IMR-90 (cell line): ENCODE measurements around the gene AKAP8L. TPM values are rescaled to one million over a fixed set of nuclear protein-coding genes. Genes with fewer than 3 reads are reported as not detected.

Source experiments
- ATAC-seq: fragments of 200-7000 bp; cut with Tn5 transposase; 2 replicates; pipeline ENCODE4 v1.9.1; 2020; ENCODE audit warnings: low read depth, mild to moderate bottlenecking, moderate library complexity
- BruUV-seq: library from RNA; stranded (reverse); fragments of 400-500 nt; replicated peaks from 2 replicates; lab custom pipeline; 2021; lab: Mats Ljungman, UMichigan
- CTCF ChIA-PET: fragments of 300-600 bp; formaldehyde crosslinking; extraction: SDS; loops from one replicate; lab custom pipeline; 2021; ENCODE audit warnings: antibody characterized with exemption; lab: Yijun Ruan, JAX
- POLR2A ChIA-PET: fragments of 300-600 bp; sonication (Branson Sonifier 250); formaldehyde crosslinking; loops from one replicate; lab custom pipeline; 2022; ENCODE audit warnings: antibody characterized with exemption; ENCODE audit not compliant: unreplicated experiment; lab: Charles Lee
- DNase-seq: peaks from one replicate; pipeline ENCODE4 v3.0.0; 2013
- H2AFZ ChIP-seq: replicated peaks from 2 replicates; pipeline ENCODE3; 2013; ENCODE audit warnings: low read length, mild to moderate bottlenecking; ENCODE audit not compliant: poor library complexity
- H2AK5ac ChIP-seq: 2 replicates; pipeline ENCODE4 v1.6.1; 2013; ENCODE audit warnings: low read depth, low read length, inconsistent platforms
- H2AK9ac ChIP-seq: replicated peaks from 2 replicates; pipeline ENCODE3; 2013; ENCODE audit warnings: mild to moderate bottlenecking, low read depth, low read length, moderate library complexity; ENCODE audit not compliant: poor library complexity
- H2BK120ac ChIP-seq: 2 replicates; pipeline ENCODE4 v1.6.1; 2013; ENCODE audit warnings: low read depth, low read length, inconsistent platforms
- H2BK15ac ChIP-seq: 3 replicates; pipeline ENCODE4 v1.6.1; 2013; ENCODE audit warnings: low read depth, low read length, inconsistent platforms
- H2BK20ac ChIP-seq: 2 replicates; pipeline ENCODE4 v1.6.1; 2013; ENCODE audit warnings: low read depth, mild to moderate bottlenecking, inconsistent platforms, low read length, moderate library complexity
- H2BK5ac ChIP-seq: 2 replicates; pipeline ENCODE4 v1.6.1; 2013; ENCODE audit warnings: mild to moderate bottlenecking, low read depth, low read length, inconsistent platforms; ENCODE audit not compliant: poor library complexity, severe bottlenecking
- H3K14ac ChIP-seq: replicated peaks from 2 replicates; pipeline ENCODE4 v1.6.1; 2013; ENCODE audit warnings: low read depth, low read length, inconsistent platforms
- H3K18ac ChIP-seq: 2 replicates; pipeline ENCODE4 v1.6.1; 2013; ENCODE audit warnings: low read depth, low read length, control low read depth
- H3K23ac ChIP-seq: 2 replicates; pipeline ENCODE4 v1.6.1; 2013; ENCODE audit warnings: low read depth, low read length, inconsistent platforms
- H3K27ac ChIP-seq: 2 replicates; pipeline ENCODE4 v1.5.1; 2013; ENCODE audit warnings: mild to moderate bottlenecking, control low read depth, low read length; ENCODE audit not compliant: insufficient read depth
- H3K27me3 ChIP-seq: 2 replicates; pipeline ENCODE4 v1.6.1; 2013; ENCODE audit warnings: low read length; ENCODE audit not compliant: control insufficient read depth, insufficient read depth
- H3K36me3 ChIP-seq: 2 replicates; pipeline ENCODE4 v1.6.1; 2013; ENCODE audit warnings: low read length, mixed read lengths; ENCODE audit not compliant: control insufficient read depth, insufficient read depth
- H3K4ac ChIP-seq: 2 replicates; pipeline ENCODE4 v1.6.1; 2013; ENCODE audit warnings: low read depth, low read length, inconsistent platforms
- H3K4me1 ChIP-seq: 2 replicates; pipeline ENCODE4 v1.6.1; 2013; ENCODE audit warnings: low read length, mixed read lengths; ENCODE audit not compliant: control insufficient read depth, insufficient read depth
- H3K4me2 ChIP-seq: 2 replicates; pipeline ENCODE4 v1.6.1; 2013; ENCODE audit warnings: low read depth, mild to moderate bottlenecking, control low read depth, low read length, moderate library complexity
- H3K4me3 ChIP-seq: 2 replicates; pipeline ENCODE4 v1.5.1; 2013; ENCODE audit warnings: low read depth, mild to moderate bottlenecking, control low read depth, low read length, moderate library complexity; ENCODE audit not compliant: insufficient read depth
- H3K56ac ChIP-seq: 2 replicates; pipeline ENCODE4 v1.6.1; 2013; ENCODE audit warnings: low read length, inconsistent platforms; ENCODE audit not compliant: insufficient read depth; ENCODE audit errors: extremely low read depth
- H3K79me1 ChIP-seq, 2 experiments: 2 replicates each; pipeline ENCODE4 v1.6.1; 2013; ENCODE audit warnings: low read length in 2 of 2, inconsistent platforms in 1 of 2, low read depth in 1 of 2
- H3K9ac ChIP-seq: 2 replicates; pipeline ENCODE4 v1.6.1; 2013; ENCODE audit warnings: low read depth, low read length, control low read depth
- H3K9me1 ChIP-seq: 2 replicates; pipeline ENCODE4 v1.6.1; 2013; ENCODE audit warnings: low read length, inconsistent platforms; ENCODE audit not compliant: insufficient read depth
- H3K9me3 ChIP-seq: 2 replicates; pipeline ENCODE4 v1.6.1; 2013; ENCODE audit warnings: low read length; ENCODE audit not compliant: control insufficient read depth, insufficient read depth
- H4K20me1 ChIP-seq: 2 replicates; pipeline ENCODE4 v1.6.1; 2013; ENCODE audit warnings: low read length, inconsistent platforms; ENCODE audit not compliant: insufficient read depth
- H4K5ac ChIP-seq: 2 replicates; pipeline ENCODE4 v1.6.1; 2013; ENCODE audit warnings: mild to moderate bottlenecking, low read depth, low read length, control low read depth
- H4K8ac ChIP-seq, 2 experiments: 2 replicates each; pipeline ENCODE4 v1.6.1; 2013; ENCODE audit warnings: low read depth in 2 of 2, low read length in 2 of 2, control low read depth in 1 of 2, inconsistent platforms in 1 of 2
- H4K91ac ChIP-seq: 2 replicates; pipeline ENCODE4 v1.6.1; 2013; ENCODE audit warnings: low read depth, low read length, inconsistent platforms; ENCODE audit not compliant: insufficient read depth
- CEBPB ChIP-seq: IDR thresholded peaks from 2 replicates; pipeline ENCODE4 v1.6.1; 2012; ENCODE audit warnings: low read depth, low read length, improper control_type of control experiment
- MAZ ChIP-seq: IDR thresholded peaks from 2 replicates; pipeline ENCODE4 v1.6.1; 2012; ENCODE audit warnings: low read depth, mild to moderate bottlenecking, low read length, improper control_type of control experiment, moderate library complexity, borderline replicate concordance
- MXI1 ChIP-seq: IDR thresholded peaks from 2 replicates; pipeline ENCODE4 v1.6.1; 2012; ENCODE audit warnings: low read depth, mild to moderate bottlenecking, low read length, moderate library complexity, borderline replicate concordance
- WGBS, 2 experiments: methylation state at CpG; one replicate each; pipeline versions ENCODE4 v1.1.5 to v1.1.7; 2013; ENCODE audit warnings: missing lambda C conversion rate in 2 of 2; ENCODE audit not compliant: insufficient read length in 1 of 2; ENCODE audit errors: extremely low coverage in 2 of 2; 5-methylcytosine and 5-hydroxymethylcytosine counted together
- dilution Hi-C: fragments of 300-500 bp; cut with HindIII; formaldehyde crosslinking; loops from one replicate; pipeline ENCODE4 v1.14.3; 2018; ENCODE audit warnings: low sequenced_read_pairs; ENCODE audit not compliant: unreplicated experiment
- in situ Hi-C: fragments of 300-500 bp; cut with MboI; formaldehyde crosslinking; loops from 3 replicates; pipeline ENCODE4 v1.14.3; 2019; ENCODE audit warnings: low sequenced_read_pairs, inconsistent platforms, mixed read lengths
- intact Hi-C: fragments of 100-400 bp; cut with micrococcal nuclease; formaldehyde crosslinking; loops from 2 replicates; pipeline ENCODE4 v1.10.0; 2022
- polyA plus RNA-seq, 3 experiments: library from polyadenylated mRNA; depleted of rRNA; stranded (reverse); fragments of >200 nt; gene quantifications; 2 replicates each; pipeline ENCODE4 v1.2.3, GENCODE V29; 2012; ENCODE audit warnings: low replicate concordance in 1 of 3
- total RNA-seq: library from RNA; depleted of rRNA; stranded (reverse); fragments of >200 nt; gene quantifications from 2 replicates; pipeline ENCODE4 v1.2.3, GENCODE V29; 2012
- TF ChIP-seq, protein P1 (sequence below): fragments of 150-350 bp; IDR thresholded peaks from 2 replicates; pipeline ENCODE4 v1.6.1; 2016; ENCODE audit warnings: low read depth, mild to moderate bottlenecking, low read length, moderate library complexity, borderline replicate concordance

The AKAP8L gene
- total and polyA plus RNA-seq, 2 of the 4 experiments (the other 2 are of a cell fraction), result 43.1 to 44.6 TPM

DNA sequence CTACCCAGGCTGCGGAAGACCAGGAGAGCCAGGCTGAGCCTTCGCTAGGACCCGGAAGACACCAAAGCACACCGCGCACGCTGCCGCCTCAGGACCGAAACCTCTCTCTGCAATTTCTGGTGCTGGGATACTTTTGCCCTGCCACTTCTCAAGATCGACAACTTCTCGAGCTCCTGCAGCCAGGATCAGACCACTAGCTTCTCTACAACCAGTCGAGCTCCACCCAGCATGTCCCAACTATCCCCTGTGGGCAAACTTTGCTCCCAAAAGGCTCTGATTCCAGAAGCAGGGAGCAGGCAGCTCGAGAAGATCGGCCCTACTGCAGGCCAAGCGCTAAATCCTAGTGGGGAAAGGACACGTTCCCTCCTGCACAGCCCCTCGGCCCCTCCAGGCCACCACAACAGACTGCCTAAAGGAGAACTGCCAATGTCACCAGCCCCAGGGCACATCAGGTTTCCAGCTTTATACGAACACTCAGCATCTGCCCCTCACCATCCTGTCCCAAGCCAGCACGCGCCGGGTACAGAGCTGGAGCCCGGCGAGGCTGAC, 40.2 kb downstream of the AKAP8L start:
- peak overlapping the region; percentile 95 for H3K9ac ChIP-seq
- H4K8ac ChIP-seq, result peak overlapping the region; percentile 71 to 85; a peak in 3 of 4 replicates
- H3K36me3 ChIP-seq, result peaks cover 8% of the 10 kb centered on the region; the same call in 1 of the 2 replicates
- peak overlapping the region; percentile 39 for H4K5ac ChIP-seq
- no TSS peak for BruUV-seq
- H3K4me2 ChIP-seq, result peak overlapping the region; percentile 85
- H2AFZ ChIP-seq, result peak overlapping the region; percentile 98
- no peak for TF ChIP-seq MAZ
- TF ChIP-seq, protein P1, sequence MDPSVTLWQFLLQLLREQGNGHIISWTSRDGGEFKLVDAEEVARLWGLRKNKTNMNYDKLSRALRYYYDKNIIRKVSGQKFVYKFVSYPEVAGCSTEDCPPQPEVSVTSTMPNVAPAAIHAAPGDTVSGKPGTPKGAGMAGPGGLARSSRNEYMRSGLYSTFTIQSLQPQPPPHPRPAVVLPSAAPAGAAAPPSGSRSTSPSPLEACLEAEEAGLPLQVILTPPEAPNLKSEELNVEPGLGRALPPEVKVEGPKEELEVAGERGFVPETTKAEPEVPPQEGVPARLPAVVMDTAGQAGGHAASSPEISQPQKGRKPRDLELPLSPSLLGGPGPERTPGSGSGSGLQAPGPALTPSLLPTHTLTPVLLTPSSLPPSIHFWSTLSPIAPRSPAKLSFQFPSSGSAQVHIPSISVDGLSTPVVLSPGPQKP, result no peak
- TF ChIP-seq MXI1, result peak; percentile 90; the same call in 1 of the 2 replicates
- TF ChIP-seq CEBPB, result no peak
- no peak overlapping the region for H2BK15ac ChIP-seq
- H2BK5ac ChIP-seq, result peak overlapping the region; percentile 95
- peak overlapping the region; percentile 96 for H3K23ac ChIP-seq
- DNase-seq (peak; percentile 41), ATAC-seq (peak; percentile 6)
- H3K27ac ChIP-seq, result peak overlapping the region; percentile 96
- H3K18ac ChIP-seq, result peak overlapping the region; percentile 15; the same call in 1 of the 2 replicates
- H3K9me3 ChIP-seq, result no peaks in the 10 kb centered on the region
- H2AK5ac ChIP-seq, result peak overlapping the region; percentile 87
- dilution Hi-C loops, result no loop called here
- 0% methylated on average over 12 of the region's 22 CpGs; no CpG with 5 or more reads in 1 of the 2 experiments for WGBS, 2 experiments
- peaks cover 0 to 52% of the 10 kb centered on the region in 2 experiments for H3K79me1 ChIP-seq
- H3K56ac ChIP-seq, result peak overlapping the region; percentile 86
- peaks cover 53% of the 10 kb centered on the region for H4K20me1 ChIP-seq
- no peak overlapping the region for H2BK20ac ChIP-seq
- peak overlapping the region; percentile 92 for H3K14ac ChIP-seq
- in situ Hi-C loops, result no loop called here
- ChIA-PET POLR2A (interaction anchor here (0.6 kb wide), 1 partner anchor 682 kb away, joined by 3 read pairs; no protein-coding TSS in a partner anchor), CTCF (interaction anchor here (0.7 to 1.6 kb wide), 3 partner anchors 43 to 177 kb away, joined by 3 to 4 read pairs (median 3); no protein-coding TSS in a partner anchor)
- no peaks in the 10 kb centered on the region for H3K27me3 ChIP-seq
- H3K9me1 ChIP-seq, result peaks cover 7% of the 10 kb centered on the region
- peak overlapping the region; percentile 92 for H3K4me3 ChIP-seq
- H3K4ac ChIP-seq, result peak overlapping the region; percentile 96
- H3K4me1 ChIP-seq, result peaks cover 12% of the 10 kb centered on the region
- peak overlapping the region; percentile 99 for H2AK9ac ChIP-seq
- H4K91ac ChIP-seq, result peak overlapping the region; percentile 80
- intact Hi-C loops, result loop anchor here (1.0 to 10.0 kb wide), 6 partner anchors 40 to 274 kb away; partner anchors contain the start of genes AKAP8L and SYDE1
- peak overlapping the region; percentile 2; the same call in 1 of the 2 replicates for H2BK120ac ChIP-seq
